GF-D8 (cell line): ENCODE results near the gene TRIM26.
A peak's percentile ranks its signal among the peaks of the same experiment; 100 is the strongest.

ENCODE experiments used
- DNase-seq: peaks from one replicate; lab custom pipeline; 2025; lab: John Stamatoyannopoulos, UW

The TRIM26 gene

DNA sequence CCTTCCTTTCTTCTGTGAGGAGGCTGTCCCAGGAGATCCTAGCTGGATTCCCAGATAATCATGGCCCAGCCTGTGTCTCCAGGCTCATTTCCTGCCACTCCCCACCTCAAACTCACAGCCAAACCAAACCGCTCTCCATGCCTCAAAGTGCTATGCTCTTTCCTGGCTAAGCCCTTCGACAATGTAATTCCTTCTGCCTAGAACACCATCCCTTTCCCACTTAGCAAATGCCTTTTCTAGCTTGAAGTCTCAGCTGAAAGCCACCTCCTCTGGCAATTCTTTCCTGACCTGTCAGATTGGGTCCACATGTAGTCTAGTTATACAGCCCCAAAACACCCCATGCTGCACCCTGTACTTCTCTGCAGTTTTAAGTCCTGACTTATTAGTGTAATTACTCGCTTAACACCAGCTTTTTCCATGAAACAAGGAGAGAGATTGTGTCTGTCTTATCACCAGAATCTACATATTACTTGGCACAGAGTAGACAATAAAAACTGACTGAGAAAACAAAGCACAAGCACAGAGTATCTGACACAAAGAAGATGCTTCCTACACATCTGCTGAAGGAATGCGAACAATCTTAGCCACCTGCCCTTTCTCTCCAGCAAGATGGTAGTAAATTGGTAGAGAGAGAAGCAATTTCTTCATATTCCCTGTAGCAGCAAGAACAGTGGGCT, 5.4 kb downstream of the TRIM26 start:
- DNase-seq, result no peak

DNA sequence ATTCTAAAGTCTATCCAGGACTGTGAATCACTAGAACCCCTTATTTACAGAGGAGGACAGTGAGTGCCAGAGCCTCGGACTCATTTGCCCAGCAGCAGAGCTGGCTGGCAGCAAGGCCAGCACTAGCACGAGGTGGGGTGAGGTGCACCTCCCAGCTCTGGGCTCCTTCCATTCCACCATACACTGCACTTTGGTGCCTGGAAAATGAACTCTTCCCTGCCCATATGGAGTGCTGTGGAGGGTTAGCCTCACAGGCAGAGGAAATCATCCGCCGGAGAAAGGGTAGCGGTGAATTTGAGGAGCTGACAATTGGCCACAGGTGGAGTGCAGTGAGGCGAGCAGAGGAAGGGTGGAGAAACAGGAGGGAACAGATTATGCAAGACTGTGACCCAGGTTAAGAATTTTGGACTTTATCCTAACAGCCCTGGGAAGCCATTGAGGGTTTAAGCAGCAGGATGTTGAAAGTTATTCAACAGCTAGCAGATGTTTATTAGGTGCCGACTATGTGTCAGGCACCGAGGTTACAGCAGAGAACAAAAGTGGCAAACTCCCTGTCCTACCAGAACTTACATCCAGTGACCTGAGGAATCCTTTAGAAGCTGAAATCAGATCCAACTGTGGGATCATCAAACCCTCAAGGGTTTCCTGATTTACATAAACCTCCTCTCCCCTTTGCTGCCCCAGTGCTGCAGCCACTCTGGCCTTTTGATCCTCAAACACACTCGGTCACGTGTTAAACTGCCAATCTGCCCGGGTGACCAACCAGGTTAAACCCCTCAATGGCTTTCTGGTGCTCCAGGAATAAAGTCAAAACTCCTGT, 6.2 kb downstream of the TRIM26 start:
- peak; percentile 29 for DNase-seq

DNA sequence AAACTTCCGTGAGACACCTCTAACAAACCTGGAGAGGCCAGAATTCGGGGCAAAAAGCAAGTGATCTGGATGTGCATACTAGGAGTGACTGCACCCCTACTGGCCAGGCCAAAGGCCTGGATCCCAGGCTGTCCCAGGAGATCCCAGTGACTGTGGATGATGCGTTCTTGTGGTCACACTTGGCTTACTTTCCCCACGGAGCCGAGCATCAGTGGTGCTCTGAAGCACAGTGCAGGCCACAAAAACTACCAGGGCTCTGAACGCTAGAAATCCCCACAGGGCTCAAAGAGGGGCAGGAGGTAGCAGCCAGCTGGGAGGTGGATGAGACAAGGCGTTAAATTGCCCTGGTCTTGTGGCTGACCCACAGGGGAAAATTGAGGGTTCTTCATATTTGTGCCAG, 7.1 kb downstream of the TRIM26 start:
- DNase-seq, result no peak

DNA sequence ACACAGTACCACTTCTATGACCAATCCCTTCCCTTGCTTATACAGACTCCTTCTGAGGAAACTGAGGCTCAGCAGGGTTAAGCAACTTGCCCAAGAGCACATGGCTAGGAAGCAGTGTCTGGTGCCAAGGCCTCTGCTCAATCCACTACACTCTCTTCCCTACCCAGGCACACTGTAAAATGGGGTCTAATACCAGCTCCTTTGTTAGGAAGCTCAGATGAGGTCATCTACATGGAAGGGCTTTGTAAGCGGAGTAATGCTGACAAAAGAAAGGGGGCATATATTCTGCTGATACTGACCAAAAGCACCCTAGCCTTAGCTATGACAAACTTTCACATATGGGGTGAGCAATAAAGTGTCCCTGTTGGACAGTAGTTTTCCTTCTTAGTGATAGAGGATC, 9.1 kb downstream of the TRIM26 start:
- no peak for DNase-seq

DNA sequence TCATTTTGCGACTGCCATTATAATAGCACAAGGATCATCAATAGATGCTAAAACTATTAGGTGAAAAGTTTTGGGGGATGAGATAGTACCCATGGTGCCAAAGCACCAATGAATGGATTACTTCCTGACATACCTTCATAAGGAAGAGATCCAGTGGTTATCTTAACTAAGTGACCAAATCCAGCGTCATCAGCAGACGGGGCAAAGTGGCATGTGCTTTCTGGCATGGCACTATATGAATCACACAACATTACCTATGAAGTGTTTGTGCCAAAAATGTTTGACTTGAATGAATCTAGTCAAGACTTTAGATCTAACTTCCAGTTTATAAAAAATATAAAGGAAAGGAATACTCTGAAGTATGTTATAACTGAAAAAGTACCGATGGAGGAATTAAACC, 10.8 kb downstream of the TRIM26 start:
- DNase-seq, result no peak

DNA sequence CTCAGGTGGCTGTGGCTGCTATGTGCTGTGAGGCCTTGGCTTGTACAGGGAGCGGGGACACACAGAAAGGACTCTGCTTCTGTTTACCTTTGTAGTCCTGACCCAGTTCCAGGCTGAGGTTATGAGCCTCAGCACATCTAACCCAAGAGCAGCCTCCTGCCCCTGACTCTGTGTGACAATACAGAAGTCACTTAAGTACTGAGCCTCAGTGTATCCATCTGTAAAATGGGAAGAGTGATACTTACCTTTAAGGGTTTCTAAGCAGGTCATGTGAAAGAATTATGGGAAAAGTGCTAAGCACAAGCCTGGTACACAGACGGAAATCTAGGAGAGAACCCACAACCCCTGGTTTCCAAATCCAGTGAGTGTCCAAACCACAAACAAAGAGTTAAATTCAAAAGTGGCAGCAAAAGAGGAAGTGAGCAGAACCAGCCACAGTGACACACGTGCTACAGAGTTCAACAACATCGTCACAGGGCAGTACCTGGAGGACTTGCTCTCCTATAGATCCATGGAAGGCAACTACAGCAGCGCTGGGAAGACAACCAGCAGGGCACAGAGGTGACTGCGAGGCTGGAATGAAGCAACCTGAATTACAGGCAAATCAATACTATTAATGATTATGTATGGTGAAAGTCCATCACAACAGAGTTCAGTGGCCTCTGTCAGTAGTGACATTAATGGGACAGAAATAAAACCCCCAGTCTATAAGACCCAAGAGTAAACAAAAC, 12.5 kb downstream of the TRIM26 start:
- DNase-seq, result peak; percentile 75

DNA sequence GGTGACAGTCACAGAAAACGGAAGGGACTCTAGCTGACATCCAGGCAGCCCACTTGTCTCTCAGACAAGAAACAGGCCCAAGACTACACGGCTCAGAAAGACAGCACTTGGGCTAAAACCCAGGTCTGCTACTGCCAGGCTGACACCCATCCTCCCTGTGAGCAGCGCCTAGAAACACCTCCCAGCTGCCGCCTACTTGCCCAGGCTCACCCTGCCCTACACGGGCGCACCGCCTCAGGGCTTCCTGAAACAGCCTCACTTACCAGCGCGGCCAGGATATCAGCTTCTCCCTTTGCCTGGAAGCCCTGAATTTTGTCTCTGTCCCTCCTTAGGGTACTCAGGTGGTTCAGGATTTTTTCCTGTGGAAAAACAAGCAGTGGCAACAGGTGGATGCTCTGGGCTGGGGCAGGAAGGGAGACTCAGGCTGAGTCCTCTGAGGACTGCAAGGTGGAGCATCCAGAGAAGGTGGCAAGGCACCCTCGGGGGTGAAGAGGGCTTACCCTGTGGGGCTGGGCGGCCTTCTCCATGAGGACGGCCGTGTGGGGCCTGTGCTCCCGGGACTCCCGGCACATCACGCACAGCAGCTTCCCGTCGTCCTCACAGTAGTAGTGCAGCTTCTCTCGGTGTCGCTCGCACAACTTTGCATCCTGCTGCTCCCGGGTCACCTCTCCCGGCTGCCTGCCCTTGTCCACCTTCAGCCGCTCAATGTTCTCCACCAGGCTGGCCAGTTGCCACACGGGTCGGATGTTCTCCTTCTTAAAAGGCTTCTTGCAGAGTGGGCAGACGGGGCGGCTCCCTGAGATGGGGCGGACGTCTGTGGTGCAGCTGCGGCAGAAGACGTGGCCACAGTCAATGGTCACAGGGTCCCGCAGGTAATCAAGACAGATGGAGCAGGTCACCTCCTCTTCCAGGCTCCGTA, 14.8 kb downstream of the TRIM26 start:
- no peak for DNase-seq

DNA sequence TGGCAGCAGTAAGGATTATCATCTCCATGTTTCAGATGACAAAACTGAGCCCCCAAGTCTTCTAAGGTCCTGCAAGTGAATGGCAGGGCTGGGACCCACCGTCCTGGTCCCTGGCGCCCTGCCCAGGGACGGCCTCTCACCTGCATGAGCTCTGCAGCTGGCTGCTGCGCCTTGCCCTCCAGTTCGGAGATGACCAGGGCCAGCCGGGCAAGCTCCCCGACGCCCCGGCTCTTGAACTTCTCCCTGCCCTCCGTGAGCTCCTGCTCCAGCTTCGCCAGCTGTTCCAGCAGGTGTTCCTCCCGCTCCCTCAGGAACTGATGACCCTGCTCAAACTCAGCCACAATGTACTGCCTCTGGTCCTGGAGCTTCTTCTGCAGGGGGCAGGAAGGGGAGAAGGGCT, 16.8 kb downstream of the TRIM26 start:
- no peak for DNase-seq

DNA sequence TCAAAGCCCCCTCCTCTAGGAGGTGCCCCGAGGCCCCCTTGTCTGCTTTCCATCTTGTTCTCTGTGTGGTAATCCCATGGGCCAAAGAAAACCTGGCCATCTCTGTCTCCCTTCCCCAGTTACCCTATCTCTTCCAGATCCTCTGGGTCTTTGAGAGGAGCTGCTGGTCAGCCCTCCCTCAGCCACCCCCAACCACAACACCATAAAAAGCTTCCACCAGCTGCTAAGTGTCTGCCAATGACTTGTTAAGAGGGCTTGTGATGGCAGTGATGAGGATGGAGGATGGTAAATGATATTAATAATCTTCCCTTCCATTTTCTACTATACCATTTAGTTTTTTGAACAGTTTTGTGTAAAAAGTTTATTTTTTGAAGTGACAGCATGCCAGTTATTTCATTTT, 17.3 kb downstream of the TRIM26 start:
- DNase-seq, result no peak

DNA sequence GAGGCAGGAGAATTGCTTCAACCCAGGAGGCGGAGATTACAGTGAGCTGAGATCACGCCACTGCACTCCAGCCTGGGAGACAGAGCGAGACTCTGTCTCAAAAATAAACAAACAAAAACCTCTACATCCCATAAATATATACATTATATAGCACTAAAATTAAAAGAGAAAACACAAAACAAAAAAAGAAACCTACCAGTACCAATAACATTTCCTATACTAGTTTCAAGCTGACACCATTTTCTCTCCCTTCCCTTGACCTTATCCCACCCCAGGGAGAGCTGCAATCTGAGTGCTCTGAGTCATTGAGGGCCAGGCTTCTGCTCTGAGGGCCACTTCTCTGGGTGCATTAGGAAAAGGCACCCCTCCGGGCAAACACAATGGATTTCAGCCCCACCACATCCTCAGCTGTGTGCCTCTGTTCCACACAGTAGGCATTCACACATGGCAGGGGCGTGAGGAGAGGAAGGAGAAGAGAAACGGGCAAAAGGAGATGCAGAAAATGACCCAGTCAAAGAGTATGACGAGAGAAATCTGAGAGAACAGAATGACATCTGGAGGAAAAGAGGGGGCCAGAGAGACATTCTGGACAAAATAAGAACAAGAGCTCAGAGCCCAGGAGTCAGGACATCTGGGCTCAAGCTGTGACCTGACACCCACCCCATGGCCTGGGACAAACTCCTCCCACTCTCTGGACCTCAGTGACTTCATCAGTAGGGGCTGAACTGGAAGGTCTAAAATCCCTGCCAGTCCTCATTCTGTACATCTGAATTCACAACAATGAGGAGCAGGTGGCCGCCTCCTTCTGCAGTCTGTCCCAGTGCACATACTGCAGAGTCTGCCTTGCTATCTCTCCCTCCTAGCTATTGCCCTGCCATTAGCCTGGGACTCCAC, 18.2 kb downstream of the TRIM26 start:
- DNase-seq, result no peak

DNA sequence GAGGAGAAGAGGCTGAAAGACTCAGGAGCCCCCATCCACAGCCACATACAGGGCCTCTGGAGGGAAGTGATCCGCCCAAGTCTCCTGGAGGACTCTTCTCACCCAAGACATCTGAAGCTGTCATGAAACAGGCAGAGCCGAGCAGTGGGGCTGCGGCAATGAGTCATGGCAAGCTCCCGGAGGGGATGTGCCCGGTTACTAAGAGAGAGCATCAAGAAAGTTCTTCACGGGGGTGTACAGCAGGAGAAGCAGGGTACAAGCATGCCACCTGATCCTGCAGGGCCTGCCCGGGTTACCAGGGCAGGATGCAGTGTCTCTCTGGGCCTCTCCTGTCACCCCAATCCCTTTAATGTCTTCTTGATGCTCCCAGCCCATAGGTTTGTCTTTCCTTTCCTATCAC, 21.1 kb downstream of the TRIM26 start:
- no peak for DNase-seq

DNA sequence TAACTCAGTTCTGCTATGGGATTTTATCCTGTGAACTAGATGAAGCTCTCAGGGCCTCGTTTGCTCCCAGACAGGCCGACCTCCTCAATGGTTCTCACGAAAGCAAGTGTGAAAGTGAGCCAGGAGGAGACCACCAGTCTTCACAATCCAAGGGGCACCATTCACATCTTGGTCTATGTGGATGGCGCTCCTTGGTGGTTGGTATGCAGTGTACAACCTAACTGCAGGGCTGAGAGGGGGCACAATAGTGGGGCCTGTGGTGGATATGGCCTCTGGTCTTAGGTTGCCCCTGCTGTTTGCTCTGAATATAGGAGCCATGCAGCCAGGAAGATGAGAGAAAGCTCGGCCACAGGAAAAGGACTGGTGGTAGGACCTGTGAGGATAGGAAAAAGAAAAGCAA, 24.7 kb downstream of the TRIM26 start:
- DNase-seq, result no peak

DNA sequence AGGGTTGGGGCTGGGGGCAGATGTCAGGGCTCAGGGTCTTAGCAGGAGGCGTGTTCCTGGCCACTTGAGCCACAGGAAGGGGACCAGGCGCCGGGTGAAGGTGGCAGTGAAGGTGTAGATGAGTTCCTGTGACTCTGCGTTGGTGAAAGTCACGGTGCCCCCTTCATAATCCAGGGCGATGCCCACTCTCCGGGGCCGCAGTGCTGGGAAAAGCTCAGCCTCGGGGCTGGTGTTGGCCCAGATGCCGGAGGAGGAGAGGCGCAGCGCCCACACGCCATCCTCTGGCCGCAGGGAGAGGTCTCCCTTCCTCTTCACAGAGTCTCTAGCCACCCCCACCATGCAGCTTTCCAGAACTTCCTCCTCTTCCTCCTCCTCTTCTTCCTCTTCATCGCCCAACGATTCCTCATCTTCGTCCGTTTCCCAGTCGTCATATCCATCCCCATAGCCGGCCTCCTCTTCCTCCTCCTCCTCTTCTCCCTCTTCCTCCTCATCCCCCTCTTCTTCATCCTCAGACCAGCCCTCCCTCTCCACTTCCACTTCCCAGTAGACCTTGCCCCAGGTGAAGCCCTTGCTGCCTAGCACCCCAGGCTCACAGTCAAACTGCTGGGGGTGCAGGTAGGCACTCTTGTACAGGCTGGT, 27.2 kb downstream of the TRIM26 start:
- no peak for DNase-seq

DNA sequence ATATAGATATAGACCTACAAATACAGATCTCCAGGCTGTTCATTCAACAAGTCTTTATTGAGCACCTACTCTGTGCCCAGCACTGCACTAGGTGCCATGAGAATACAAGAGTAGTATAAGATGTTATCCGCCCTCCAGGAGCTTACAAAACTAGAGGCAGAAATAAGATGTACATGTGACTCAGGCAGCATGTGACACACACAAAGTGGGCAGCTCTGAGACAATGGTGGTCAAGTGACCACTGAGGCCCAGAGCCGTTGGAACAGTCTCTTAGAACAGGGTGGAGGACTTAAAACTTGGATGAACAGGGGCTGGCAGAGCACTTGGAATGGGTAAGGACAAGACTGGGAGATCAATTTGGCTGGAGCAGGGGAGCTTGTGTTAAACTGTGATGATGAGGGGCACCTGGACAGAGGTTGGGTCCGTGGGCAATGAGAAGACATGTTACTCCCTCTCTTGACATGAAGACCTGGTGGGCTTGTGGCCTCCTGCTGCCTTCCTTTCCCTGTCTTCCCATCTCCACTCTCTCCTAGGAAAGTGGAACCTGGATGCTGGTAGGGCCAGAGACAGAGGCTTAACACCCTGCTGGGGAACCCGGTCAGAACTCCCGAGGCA, 28.7 kb downstream of the TRIM26 start:
- DNase-seq, result no peak

DNA sequence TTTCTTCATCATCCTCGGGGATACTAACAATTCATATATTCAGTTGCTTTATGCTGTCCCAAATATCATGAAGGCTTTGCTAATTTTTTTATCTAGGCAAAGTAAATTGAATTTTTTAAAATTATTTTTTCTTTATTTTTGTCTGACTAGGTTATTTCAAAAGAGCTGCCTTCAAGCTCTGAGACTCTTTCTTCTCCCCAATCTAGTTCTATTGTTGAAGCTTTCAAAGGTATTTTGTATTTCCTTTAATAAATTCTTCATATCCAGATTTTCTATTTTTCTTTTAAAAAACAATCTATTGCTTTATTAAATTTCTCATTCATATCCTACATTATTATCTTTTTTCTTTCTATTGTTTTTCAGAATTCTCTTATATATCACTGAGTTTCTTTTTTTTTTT, 33.1 kb downstream of the TRIM26 start:
- DNase-seq, result no peak

DNA sequence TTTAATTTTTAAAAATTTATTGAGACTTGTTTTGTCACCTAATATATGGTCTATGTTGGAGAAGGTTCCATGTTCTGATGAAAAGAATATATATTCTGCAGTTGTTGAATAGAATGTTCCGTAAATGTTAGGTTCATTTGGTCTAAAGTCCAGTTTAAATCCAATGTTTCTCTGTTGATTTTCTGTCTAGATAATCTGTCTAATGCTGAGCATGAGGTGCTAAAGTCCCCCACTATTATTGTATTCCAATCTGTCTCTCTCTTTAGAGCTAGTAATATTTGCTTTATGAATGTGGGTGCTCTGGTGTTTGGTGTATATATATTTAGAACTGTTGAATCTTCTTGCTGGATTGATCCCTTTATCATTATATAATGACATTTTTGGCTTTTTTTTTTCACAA, 34.4 kb downstream of the TRIM26 start:
- DNase-seq, result no peak

DNA sequence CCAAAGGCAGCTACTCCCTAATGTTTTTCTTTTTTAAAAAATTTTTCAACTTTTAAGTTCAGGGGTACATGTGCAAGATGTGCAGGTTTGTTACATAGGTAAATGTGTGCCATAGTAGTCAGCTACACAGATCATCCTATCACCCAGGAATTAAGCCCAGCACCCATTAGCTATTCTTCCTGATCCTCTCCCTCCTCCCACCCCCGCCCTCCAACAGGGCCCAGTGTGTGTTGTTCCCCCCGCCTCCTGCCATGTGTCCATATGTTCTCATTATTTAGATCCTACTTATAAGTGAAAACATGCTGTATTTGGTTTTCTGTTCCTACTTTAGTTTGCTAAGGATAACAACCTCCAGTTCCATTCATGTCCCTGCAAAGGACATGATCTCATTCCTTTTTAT, 37.4 kb downstream of the TRIM26 start:
- DNase-seq, result no peak

DNA sequence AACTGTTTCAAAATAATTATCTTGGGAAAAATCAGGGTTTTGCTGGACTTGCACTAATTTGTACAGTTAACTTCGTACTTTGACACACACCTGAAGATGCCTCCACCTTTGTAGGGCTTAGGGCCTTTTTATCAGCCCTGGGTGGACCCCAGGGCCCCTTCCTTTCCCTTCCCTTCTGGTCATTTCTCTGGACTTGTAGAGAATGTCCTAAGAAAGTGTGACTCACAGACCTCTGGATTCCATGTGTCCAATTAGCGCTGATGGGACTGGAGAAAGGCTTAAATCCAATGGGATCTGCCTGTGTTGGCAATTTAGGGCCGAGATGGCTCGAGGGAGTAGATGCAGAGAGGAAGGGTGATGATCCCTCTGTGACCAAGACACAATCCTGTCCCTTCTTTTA, 40.5 kb downstream of the TRIM26 start:
- no peak for DNase-seq

DNA sequence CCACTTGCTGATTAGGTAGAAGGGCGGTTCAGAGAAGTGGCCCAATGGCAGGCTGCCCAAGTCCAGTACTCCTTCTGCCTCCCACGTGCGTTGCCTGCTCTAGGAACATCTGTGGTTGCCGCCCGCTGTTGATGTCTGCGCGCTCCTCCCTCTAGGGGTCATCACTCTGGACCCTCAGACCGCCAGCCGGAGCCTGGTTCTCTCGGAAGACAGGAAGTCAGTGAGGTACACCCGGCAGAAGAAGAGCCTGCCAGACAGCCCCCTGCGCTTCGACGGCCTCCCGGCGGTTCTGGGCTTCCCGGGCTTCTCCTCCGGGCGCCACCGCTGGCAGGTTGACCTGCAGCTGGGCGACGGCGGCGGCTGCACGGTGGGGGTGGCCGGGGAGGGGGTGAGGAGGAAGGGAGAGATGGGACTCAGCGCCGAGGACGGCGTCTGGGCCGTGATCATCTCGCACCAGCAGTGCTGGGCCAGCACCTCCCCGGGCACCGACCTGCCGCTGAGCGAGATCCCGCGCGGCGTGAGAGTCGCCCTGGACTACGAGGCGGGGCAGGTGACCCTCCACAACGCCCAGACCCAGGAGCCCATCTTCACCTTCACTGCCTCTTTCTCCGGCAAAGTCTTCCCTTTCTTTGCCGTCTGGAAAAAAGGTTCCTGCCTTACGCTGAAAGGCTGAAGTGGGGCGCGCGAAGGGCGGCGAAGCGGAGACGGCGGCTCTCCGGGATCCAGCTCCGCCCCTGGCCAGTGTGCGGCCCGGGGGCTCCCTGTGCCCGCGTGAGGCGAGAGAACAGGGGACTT, 41.3 kb downstream of the TRIM26 start:
- no peak for DNase-seq
